Retinal pigment epithelial cell (primary cell): ENCODE measurements around the gene TTLL5.

Experiments used
- DNase-seq: peaks from one replicate; pipeline ENCODE4 v3.0.0-alpha.2; 2010; ENCODE audit warnings: low read depth
- H3K4me3 ChIP-seq: 2 replicates; pipeline ENCODE4 v1.5.1; 2011; ENCODE audit warnings: mild to moderate bottlenecking, low read length, control low read depth, moderate library complexity
- CTCF ChIP-seq: conservative IDR thresholded peaks from 2 replicates; pipeline ENCODE4 v1.5.1; 2011; ENCODE audit warnings: low read depth, low read length, control low read depth, inconsistent platforms

TTLL5 gene

GRCh38 chr14:75711796-75712211 lies 50.8 kb downstream of the TTLL5 start:
- H3K4me3 ChIP-seq = no peak overlapping the region
- TF ChIP-seq CTCF = no peak
- DNase-seq = peak; percentile 99

- no peak overlapping the region for H3K4me3 ChIP-seq
- no peak for DNase-seq
- no peak for TF ChIP-seq CTCF
Measured at GRCh38 chr14:75714991-75715390, 53.9 kb downstream of the TTLL5 start.

- no peak for TF ChIP-seq CTCF
- no peak overlapping the region for H3K4me3 ChIP-seq
- DNase-seq = no peak
Measured at GRCh38 chr14:75715926-75716780, 55.1 kb downstream of the TTLL5 start.

GRCh38 chr14:75717729-75718128 lies 56.7 kb downstream of the TTLL5 start:
- DNase-seq = no peak
- H3K4me3 ChIP-seq = no peak overlapping the region
- no peak for TF ChIP-seq CTCF

GRCh38 chr14:75718199-75718598 lies 57.2 kb downstream of the TTLL5 start:
- TF ChIP-seq CTCF = no peak
- DNase-seq = no peak

GRCh38 chr14:75720116-75720515 lies 59.1 kb downstream of the TTLL5 start:
- no peak overlapping the region for H3K4me3 ChIP-seq
- no peak for DNase-seq
- no peak for TF ChIP-seq CTCF

More at GRCh38 chr14:75718199-75718598, 57.2 kb downstream of the TTLL5 start:
- no peak overlapping the region for H3K4me3 ChIP-seq
